HG03103 (cell line): ENCODE measurements around the gene GNPDA2.

Source experiments
- ATAC-seq: cut with Tn5 transposase; IDR thresholded peaks from one replicate; pipeline ENCODE4 v1.9.1; 2021; ENCODE audit warnings: low read depth; ENCODE audit not compliant: unreplicated experiment

The GNPDA2 gene

DNA sequence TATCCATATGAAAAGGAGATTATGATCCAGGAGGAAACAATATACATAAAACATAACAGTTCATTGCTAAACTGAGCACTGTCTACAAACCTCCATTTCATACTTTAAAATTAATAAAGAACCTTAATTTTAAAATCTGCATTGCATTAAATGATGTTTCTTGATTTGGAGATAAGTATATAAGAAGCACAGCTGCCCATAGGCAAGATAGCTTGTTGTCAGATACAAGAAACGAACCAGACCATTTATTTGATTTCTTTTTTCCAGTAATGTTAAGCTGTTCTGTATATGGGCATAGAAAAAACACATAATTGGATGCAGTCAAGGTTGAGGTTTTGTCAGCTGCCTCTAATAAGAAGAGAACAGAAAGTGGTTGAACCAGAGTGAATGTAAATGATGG lies 41.7 kb downstream of the GNPDA2 start:
- ATAC-seq: no peak

DNA sequence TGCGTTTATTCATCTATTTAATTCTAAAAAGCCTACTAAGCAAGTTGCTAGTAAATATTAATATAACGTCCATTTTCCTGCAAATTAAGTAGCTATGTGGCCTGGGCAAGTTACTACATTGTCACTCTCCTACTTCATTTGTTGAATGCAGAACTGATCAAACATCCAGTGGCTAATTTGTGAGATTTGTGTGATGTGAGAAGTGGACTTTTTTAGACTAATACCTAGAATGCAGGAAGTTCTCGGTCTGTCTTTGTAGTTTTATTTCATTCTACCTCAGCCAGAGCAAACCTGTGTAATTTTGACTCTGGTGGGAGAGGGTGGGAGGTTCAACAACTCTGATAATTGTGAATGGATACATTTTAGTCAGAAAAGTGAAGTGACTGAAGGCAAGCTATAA lies 47.3 kb downstream of the GNPDA2 start:
- no peak for ATAC-seq

- peak; percentile 94 for ATAC-seq
These were observed 48.0 kb downstream of the GNPDA2 start, which contains the start of gene GUF1 for GRCh38 chr4:44678094-44679041. TSS of gene GUF1 (plus strand) at chr4:44678420. CDS start at chr4:44678623, 203 bp downstream.

GRCh38 chr4:44675366-44675765 lies 51.0 kb downstream of the GNPDA2 start:
- no peak for ATAC-seq

- no peak for ATAC-seq
These were observed 51.9 kb downstream of the GNPDA2 start for GRCh38 chr4:44674471-44674870.

DNA sequence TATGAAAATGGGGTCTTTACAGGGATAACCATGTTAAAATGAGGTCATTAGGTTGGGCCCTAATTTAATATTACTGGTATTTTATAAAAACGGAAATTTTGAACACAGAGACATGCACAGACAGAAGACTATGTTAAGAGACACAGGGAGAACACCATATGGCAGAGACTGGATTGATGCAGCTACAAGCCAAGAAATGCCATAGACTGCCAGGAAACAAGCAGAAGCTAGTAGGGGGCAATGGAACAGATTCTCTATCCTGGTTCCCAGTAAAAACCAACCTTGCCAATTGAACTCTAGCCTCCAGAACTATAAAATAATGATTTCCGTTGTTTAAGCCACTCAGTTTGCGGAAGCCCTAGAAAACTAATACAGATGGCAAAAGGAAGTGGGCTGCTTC lies 54.7 kb downstream of the GNPDA2 start:
- ATAC-seq: no peak

DNA sequence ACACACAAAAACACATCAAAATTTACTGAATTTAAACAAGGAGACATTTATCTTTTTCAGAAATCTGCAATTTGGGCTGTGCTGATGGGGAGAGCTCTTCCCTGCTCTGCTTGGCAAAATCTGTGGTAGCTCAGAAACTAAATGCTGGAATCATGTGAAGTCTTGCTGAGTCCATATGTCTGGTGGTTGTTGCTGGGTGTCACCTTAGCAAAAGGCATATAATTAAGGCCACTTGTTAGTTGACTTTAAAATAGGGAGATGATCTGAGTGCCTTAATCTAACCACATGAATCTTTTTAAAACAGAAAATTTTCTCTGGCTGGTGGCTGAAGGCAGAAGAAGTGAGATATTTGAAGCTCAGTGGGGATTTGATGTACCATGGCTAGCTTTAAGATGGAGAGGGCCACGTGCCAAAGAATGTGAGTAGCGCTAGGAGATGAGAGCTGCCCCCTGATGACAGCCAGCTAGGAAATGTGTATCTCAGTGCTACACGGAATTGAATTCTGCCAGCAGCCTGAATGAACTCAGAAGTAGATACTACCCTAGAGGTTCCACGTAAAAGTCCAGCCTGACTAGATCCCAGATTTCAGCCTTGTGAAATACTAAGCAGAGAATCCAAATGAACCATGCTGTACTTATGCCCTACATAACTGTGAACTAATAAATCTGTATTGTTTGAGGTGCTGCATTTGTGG lies 55.7 kb downstream of the GNPDA2 start:
- ATAC-seq: no peak

- no peak for ATAC-seq
These were observed 57.8 kb downstream of the GNPDA2 start for GRCh38 chr4:44668526-44668925.

GRCh38 chr4:44663539-44664263 lies 62.7 kb downstream of the GNPDA2 start:
- no peak for ATAC-seq

GRCh38 chr4:44662623-44663005 lies 63.7 kb downstream of the GNPDA2 start:
- peak; percentile 63 for ATAC-seq

DNA sequence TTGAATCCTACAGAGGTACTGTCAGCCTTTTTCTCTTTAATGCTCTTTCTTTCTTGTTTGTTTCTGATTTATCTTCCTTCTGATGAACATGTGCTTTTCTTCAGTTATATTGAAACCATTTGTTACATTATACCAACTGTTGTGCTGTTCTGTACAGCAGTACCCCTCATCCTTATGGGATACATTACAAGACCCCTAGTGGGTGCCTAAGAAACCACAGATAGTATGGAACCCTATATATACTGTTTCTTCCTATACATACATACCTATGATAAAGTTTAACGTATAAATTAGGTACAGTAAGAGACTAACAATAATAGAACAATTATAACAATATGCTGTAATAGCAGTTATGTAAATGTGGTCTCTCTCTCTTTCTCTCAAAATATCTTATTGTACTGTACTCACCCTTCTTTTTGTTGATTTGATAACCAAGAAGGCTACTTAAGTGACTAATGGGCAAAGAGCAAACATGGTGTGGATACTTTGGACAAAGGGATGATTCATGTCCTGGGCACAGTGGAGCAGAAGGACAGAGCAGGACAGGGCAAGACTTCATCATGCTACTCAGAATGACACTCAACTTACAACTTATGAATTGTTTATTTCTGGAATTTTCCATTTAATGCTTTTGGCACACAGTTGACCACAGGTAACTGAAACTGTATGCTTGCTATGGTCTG lies 64.3 kb downstream of the GNPDA2 start:
- ATAC-seq: no peak

DNA sequence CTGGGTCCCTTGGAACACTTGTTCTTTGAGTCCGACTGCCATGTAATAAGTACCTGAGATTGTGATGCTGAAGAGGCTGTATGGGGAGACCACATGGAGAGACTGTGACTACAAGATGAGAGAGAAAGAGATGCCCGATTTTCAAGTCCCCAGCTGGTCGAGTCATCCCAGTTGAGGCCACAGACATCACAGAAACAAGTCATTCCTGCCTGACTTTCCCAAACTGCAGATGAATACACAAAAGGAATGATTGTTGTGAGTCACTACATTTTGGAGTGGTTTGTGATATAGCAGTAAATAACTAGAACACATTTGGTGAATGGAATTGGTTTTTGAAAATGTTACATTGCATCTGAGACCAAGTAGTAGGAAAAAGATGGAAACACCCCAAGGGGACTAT lies 66.0 kb downstream of the GNPDA2 start:
- ATAC-seq: no peak

DNA sequence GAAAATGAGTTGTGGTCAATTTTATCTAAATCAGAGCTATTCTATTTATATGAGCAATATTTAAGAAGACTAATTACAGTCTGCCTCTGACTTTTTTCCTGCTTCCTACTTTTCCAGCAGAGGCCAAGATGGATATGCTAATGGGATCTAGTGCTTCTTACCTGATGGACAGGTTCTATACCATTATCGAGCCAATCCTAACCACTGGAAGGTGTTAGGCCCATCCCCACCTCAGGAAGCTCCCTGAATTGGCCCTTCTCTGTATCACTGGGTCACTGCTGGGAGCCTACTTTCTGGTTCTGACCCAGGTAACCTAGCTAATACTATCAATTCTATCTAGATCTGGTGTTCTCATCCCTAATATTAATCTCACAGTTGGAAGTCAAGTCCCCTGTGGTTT lies 74.4 kb downstream of the GNPDA2 start:
- ATAC-seq: no peak
